Activated CD4-positive, alpha-beta T cell treated with anti-CD3 and anti-CD28 coated beads, Interleukin-2, amount 10 ng/mL, durations not matched to agents 24 days and 14 days (primary cell): ENCODE results near the gene SEMA4G. TPM values are rescaled to one million over a fixed set of nuclear protein-coding genes. Genes with fewer than 3 reads are reported as not detected.

Experiments used
- DNase-seq: peaks from one replicate; pipeline ENCODE4 v3.0.0; 2022
- H3K27ac Mint-ChIP-seq: one replicate; pipeline ENCODE4 v1.8.0; 2022; ENCODE audit warnings: mild to moderate bottlenecking, mixed read lengths
- H3K27me3 Mint-ChIP-seq: one replicate; pipeline ENCODE4 v1.8.0; 2022; ENCODE audit warnings: mixed read lengths
- H3K36me3 Mint-ChIP-seq: one replicate; pipeline ENCODE4 v1.8.0; 2022; ENCODE audit warnings: low read depth, mild to moderate bottlenecking, mixed read lengths
- H3K4me1 Mint-ChIP-seq: one replicate; pipeline ENCODE4 v1.8.0; 2021; ENCODE audit warnings: mixed read lengths
- H3K4me3 Mint-ChIP-seq: one replicate; pipeline ENCODE4 v1.8.0; 2022; ENCODE audit warnings: mild to moderate bottlenecking, moderate library complexity, mixed read lengths
- H3K9me3 Mint-ChIP-seq: one replicate; pipeline ENCODE4 v1.8.0; 2021; ENCODE audit warnings: mixed read lengths
- intact Hi-C: fragments of 100-400 bp; cut with micrococcal nuclease; formaldehyde crosslinking; loops from one replicate; pipeline ENCODE4 v1.15.1; 2023
- total RNA-seq: library from RNA; stranded (reverse); gene quantifications from 2 replicates; pipeline ENCODE4 v1.2.3, GENCODE V29; 2022

The SEMA4G gene
- total RNA-seq, 1 donor from 2014 or later = 1.4 TPM

DNA sequence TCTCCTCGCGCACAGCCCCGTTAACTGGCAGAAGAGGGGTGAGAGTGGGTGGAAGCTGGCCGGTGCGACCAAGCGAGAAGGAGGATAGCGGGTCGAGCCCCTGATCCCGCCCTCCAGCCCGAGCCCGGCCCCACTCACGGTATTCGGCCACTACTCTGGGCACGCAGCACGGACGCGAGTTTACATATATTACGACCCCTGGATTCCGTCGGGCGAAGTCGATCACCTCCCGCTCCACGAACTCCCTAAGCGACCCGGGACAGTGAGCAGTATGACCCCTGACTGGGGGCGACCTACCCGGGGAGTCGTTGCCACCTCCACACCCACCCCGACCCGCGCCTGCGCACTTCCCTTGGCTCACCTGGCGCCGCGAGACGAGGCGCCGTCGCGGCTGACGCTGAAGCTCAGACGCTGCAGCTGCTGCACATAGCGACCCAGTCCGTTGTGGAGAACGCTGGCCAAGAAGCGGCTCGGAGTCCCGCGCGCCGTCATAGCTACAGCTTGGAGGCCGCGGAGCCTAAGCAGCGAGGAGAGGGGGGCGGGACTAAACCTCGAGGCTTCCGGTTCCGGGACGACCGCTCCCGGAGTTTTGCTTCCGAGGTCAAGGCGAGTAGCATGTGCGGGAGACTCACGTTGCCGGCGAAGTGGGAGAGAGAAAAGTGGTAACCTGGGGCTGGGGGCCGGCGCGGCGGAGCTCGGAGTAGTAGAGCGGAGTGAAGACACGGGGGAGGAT is 17.8 kb downstream of the SEMA4G start, which contains the start of the genes MRPL43 and TWNK:
Gene MRPL43, minus strand, starts transcription at position 546 of the 733 bp plus-strand sequence. Its CDS starts 54 bp downstream, at position 492.
Gene TWNK, plus strand, starts transcription at position 592 of the 733 bp plus-strand sequence. CDS start 668 bp downstream, outside the sequence.
- DNase-seq = peak; percentile 96
- Mint-ChIP-seq H3K27ac (peak within 1 kb of the TSS; percentile 85), H3K36me3 (peaks cover 33% of the 10 kb centered on the region), H3K9me3 (no peaks in the 10 kb centered on the region), H3K4me3 (peak within 1 kb of the TSS; percentile 95), H3K27me3 (no peaks in the 10 kb centered on the region), H3K4me1 (peaks cover 27% of the 10 kb centered on the region)
- intact Hi-C loops = loop anchor here (1.0 to 2.0 kb wide), 2 partner anchors 10 to 74 kb away; partner anchors contain the start of gene SLF2

DNA sequence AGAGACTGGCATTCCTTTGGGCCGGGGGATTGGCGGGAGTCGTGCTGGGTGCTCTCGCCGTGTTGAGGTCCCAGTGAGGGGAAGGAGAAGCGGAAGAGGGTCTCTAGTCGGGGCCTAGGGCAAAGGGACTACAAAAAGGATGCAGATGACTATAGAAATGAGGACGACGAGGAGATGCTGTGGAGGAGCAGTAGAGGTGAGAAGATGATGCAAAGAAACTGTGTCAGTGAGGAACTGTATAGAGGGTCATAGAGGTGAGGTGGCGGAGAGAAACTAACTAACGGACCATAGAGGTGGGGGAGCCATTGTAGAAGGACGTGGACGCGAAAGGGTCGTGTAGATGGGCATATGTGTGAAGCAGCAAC is 18.4 kb downstream of the SEMA4G start:
- DNase-seq = no peak
- intact Hi-C loops = loop anchor here (1.0 to 2.0 kb wide), 2 partner anchors 10 to 75 kb away; partner anchors contain the start of gene SLF2
- Mint-ChIP-seq H3K27me3 (no peaks in the 10 kb centered on the region), H3K9me3 (no peaks in the 10 kb centered on the region), H3K27ac (peak overlapping the region; percentile 85), H3K4me3 (peak overlapping the region; percentile 95), H3K36me3 (peaks cover 36% of the 10 kb centered on the region), H3K4me1 (peaks cover 27% of the 10 kb centered on the region)

- no peaks in the 10 kb centered on the region for H3K27me3 Mint-ChIP-seq
- H3K36me3 Mint-ChIP-seq = peaks cover 37% of the 10 kb centered on the region
- H3K4me3 Mint-ChIP-seq = peak overlapping the region; percentile 95
- H3K27ac Mint-ChIP-seq = peak overlapping the region; percentile 85
- intact Hi-C loops = no loop called here
- H3K4me1 Mint-ChIP-seq = peaks cover 27% of the 10 kb centered on the region
- DNase-seq = no peak
- H3K9me3 Mint-ChIP-seq = no peaks in the 10 kb centered on the region
Observed at GRCh38 chr10:100988166-100988565, 18.9 kb downstream of the SEMA4G start.

GRCh38 chr10:100989088-100989487 is 19.8 kb downstream of the SEMA4G start:
- Mint-ChIP-seq H3K9me3 (no peaks in the 10 kb centered on the region), H3K27ac (no peak overlapping the region), H3K4me3 (peak overlapping the region; percentile 95), H3K36me3 (peaks cover 45% of the 10 kb centered on the region), H3K27me3 (no peaks in the 10 kb centered on the region), H3K4me1 (peaks cover 27% of the 10 kb centered on the region)
- intact Hi-C loops = no loop called here
- no peak for DNase-seq

DNA sequence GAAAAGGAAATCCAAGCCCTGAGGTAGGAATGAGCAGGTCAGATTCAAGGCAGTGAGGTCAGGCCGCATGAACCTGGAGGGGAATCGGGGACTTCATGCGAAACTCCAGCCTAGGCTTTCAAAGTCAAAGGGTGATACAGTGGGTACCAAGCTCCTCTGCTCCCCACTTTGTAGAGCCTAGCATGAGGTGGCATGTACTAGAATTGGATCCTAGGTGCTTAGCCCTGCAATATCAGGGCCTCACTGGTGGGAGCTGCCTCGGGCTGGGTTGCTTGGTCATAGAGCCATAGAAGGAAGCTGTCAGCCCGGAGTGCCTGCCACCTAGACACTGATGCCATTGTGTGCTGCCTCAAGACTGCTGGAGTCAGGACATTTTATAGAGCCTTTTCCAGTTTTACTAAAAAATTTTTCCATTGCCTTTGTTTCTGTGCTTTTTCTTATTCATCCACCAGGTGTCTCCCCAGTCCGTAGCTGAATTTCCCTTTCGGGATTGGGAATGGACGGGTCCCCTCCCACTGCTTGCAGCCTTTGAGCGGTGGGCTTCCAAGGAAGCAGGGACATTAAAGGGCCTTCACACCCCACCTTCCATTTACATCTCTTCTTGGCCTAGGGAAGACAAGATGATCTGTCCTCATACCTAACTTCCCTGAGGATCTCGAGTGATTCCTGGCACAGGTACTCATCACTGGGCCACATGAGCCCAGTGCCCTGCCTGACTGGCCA is 24.8 kb downstream of the SEMA4G start:
- H3K4me1 Mint-ChIP-seq = peaks cover 27% of the 10 kb centered on the region
- intact Hi-C loops = no loop called here
- peaks cover 43% of the 10 kb centered on the region for H3K36me3 Mint-ChIP-seq
- H3K4me3 Mint-ChIP-seq = no peak overlapping the region
- DNase-seq = no peak
- no peak overlapping the region for H3K27ac Mint-ChIP-seq
- no peaks in the 10 kb centered on the region for H3K9me3 Mint-ChIP-seq
- H3K27me3 Mint-ChIP-seq = no peaks in the 10 kb centered on the region

DNA sequence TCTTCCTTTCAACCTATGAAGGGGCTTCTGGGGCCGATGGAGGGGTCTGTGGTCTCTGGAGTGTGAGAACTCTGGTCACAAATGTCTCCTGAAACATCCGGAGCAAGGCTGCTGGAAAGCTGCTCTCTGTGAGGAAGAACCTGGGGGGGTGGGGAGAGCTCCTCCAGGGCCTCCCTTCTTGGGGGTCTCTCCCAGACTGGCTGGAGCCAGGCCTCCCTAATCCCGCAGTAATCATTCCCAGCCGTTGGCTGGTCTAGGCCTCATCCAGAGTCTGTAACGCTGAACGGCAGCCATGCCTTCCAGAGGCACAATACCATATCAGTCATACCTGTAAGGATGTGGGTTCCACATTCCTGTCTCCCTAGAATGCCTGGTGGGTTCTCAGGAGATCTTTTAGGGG is 25.9 kb downstream of the SEMA4G start:
- Mint-ChIP-seq H3K9me3 (no peaks in the 10 kb centered on the region), H3K27me3 (no peaks in the 10 kb centered on the region), H3K27ac (no peak overlapping the region), H3K36me3 (peaks cover 36% of the 10 kb centered on the region), H3K4me1 (peaks cover 25% of the 10 kb centered on the region), H3K4me3 (no peak overlapping the region)
- no peak for DNase-seq
- intact Hi-C loops = no loop called here

DNA sequence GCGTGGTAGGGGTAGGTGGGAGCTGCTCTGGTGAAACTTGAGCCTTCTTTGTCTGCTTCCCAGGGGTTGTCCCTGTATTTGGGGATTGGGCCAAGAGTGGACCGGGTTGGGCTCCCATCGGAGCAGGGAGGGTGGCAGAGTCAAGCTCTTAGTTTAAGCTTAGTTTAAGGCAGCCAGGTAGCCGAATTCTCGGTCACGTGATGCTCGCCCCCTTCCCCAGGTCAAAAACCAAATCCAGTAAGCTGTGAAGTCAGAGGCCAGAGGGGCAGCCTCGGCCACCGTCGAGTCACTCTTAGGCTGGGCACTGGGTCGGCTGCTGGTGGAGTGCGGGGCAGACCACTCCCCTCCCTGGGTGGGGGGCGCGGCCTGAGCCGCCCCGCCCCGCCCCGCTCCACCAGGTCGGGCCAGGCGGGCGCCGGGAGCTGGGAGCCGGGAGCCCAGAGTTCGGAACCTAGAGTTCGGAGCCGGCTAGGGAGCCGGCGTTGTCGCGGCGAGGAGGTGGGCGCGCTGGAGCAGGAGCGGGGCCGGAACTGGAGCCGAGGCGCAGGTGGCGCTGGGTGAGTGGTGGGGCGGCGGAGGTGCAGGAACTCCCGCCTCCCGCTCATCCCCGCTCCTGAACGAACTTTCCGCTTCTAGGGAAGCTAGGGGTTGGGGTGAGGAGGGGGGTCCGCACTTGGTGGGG is 27.5 kb downstream of the SEMA4G start:
- Mint-ChIP-seq H3K27ac (peak overlapping the region; percentile 89), H3K4me3 (peak overlapping the region; percentile 83), H3K36me3 (peaks cover 22% of the 10 kb centered on the region), H3K9me3 (no peaks in the 10 kb centered on the region), H3K27me3 (no peaks in the 10 kb centered on the region), H3K4me1 (peaks cover 22% of the 10 kb centered on the region)
- intact Hi-C loops = loop anchor here (1.0 kb wide), 3 partner anchors 10 to 35 kb away; partner anchors contain the start of genes MRPL43, SEMA4G and TWNK
- DNase-seq = peak; percentile 83

GRCh38 chr10:100997360-100998182 is 28.3 kb downstream of the SEMA4G start:
- Mint-ChIP-seq H3K27ac (peak overlapping the region; percentile 89), H3K4me1 (peaks cover 22% of the 10 kb centered on the region), H3K36me3 (peaks cover 20% of the 10 kb centered on the region), H3K9me3 (no peaks in the 10 kb centered on the region), H3K4me3 (peak overlapping the region; percentile 83), H3K27me3 (no peaks in the 10 kb centered on the region)
- intact Hi-C loops = loop anchor here (1.0 kb wide), 3 partner anchors 10 to 35 kb away; partner anchors contain the start of genes MRPL43 and TWNK
- DNase-seq = peak; percentile 94

DNA sequence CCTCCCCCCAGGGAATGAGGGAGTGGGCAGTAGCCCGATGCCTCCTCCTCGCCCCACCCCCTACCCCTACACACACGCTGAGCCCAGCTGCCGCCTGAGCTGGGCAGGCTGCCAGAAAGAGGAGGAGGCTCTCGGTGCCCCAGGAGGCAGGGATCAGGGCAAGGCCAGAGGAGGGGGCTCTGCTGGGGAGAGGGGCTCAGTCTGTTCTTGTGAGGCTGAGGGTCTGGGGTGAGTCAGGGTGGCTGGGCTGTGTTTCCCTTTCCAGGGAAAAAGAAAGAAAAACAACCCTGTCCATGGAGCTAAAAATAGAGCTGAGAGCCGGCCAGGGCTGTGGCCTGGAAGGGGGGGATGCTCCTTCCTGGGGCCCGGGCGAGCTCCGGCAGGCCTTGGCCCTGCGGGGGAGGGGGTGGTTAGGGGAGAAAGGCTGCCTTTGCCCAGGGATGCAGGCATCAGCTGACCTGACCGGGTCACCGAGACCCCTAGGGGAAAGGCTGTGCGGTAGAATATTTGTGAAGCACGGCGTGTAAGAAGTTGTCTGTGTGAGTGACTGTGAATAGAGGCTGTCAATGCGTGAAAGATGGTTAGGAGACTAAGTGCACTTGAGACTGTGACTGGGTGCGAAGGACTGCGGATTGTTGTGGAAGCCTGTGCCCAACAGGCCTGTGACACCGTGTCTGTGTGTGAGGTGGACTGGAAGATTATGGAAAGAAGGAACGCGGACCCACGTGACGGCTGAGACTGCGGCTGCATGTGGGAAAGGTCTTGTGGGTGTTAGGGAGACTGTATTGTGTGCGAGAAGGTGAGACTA is 29.1 kb downstream of the SEMA4G start:
- peaks cover 22% of the 10 kb centered on the region for H3K4me1 Mint-ChIP-seq
- H3K36me3 Mint-ChIP-seq = peaks cover 14% of the 10 kb centered on the region

DNA sequence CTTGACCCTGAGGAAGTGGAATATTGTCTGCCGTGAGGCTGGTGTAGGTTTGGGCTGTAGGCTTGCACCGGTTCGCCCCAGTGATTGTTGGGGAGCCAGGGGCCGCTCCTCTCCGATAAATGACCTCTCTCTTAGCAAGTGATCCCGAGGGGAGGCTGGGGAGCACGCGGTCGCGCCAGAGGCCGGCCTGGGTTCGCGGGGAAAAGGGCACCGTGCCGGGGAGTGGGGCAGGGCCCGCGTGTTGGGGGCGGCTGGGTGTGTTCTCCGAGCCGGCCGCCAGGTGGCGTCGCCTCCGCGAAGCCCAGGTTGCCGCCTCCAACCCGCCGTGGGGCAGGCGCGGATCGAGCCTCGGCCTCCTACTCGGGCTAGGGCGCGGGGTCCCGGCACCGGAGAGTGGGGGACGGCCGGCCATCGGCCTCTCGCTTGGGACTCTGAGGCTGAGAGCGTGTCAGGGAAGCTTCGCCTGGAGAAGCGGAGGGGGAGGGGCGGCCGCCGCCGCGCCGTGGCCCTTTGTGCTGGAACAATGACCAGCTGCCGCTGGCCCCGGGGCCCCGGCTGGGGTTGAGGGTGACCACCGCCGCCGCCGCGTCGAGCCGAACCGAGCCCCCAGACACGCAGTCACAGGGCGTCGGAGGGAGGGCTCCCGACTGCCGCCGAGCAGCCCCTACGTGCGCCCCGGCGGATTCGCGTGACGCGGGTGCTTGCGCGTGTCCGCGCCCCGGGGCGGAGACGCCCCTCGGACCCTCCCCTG is 29.9 kb downstream of the SEMA4G start:
- peaks cover 8% of the 10 kb centered on the region for H3K36me3 Mint-ChIP-seq
- peak; percentile 95 for DNase-seq
- H3K4me1 Mint-ChIP-seq = peaks cover 22% of the 10 kb centered on the region
- intact Hi-C loops = loop anchor here (1.0 kb wide), 2 partner anchors 14 to 87 kb away; partner anchors contain the start of gene SLF2
- peak overlapping the region; percentile 83 for H3K4me3 Mint-ChIP-seq
- no peaks in the 10 kb centered on the region for H3K9me3 Mint-ChIP-seq
- H3K27me3 Mint-ChIP-seq = no peaks in the 10 kb centered on the region
- H3K27ac Mint-ChIP-seq = peak overlapping the region; percentile 86

More for the DNA sequence above, 29.1 kb downstream of the SEMA4G start:
- Mint-ChIP-seq H3K4me3 (peak overlapping the region; percentile 83), H3K9me3 (no peaks in the 10 kb centered on the region), H3K27ac (peak overlapping the region; percentile 86), H3K27me3 (no peaks in the 10 kb centered on the region)
- intact Hi-C loops = loop anchor here (1.0 kb wide), 1 partner anchor 15 kb away; no protein-coding TSS in a partner anchor
- peak; percentile 86 for DNase-seq

DNA sequence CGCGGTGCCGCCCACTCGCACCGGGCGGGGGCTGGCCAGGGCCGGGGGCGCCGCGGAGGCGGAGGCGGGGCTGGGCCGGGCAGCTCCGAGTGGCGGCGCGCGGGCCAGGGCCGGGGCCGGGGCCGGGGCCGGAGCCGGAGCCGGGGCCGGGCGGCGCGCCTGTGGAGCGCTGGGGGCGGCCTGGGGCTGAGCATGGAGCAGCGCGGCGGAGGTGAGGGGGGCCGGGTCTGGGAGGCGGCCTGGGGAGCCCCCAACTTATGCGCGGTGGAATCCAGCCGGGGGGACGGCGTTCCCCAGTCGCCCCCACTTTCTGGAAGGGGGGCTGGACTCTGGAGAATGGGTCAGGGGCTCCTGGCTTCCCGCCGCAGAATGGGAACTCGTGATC is 30.4 kb downstream of the SEMA4G start, which contains the start of gene LZTS2:
Gene LZTS2, plus strand, starts transcription at position 67 of the 385 bp plus-strand sequence. CDS start 2,731 bp downstream, outside the sequence.
- Mint-ChIP-seq H3K4me1 (peaks cover 22% of the 10 kb centered on the region), H3K27ac (peak within 1 kb of the TSS; percentile 86), H3K9me3 (no peaks in the 10 kb centered on the region), H3K4me3 (peak within 1 kb of the TSS; percentile 83), H3K27me3 (no peaks in the 10 kb centered on the region), H3K36me3 (peaks cover 2% of the 10 kb centered on the region)
- DNase-seq = no peak
- intact Hi-C loops = loop anchor here (1.0 kb wide), 1 partner anchor 87 kb away; the partner anchor contains the start of gene SLF2
